Measurements from ENCODE around the gene VAC14.

The VAC14 gene

DNA sequence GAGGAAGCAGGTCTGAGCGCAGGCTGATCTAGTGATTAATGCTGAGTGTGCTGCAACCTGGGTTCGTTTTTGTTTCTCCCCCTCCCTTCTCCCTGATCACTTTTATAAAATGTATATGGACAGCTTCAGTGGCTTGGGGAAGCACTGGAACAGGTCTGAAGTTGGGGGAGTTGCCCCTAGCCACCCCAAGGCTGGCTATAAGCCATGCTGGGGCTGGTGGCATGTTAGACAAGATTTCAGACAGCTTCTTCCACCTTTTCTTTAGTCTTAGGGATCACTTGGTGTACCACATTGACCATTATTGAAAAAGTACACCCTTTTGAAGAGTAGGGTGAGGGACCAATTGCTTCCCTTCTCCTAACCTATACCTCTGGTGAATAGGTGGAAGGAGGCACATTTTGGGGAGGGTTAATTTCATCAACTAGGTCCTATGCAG, 3.8 kb upstream of the VAC14 start:
- DNase-seq (ENCODE audit: low read depth, low spot score), result no peak
- in situ Hi-C loops (cut with HindIII; ENCODE audit: low sequenced_read_pairs), result no loop called here
- TF ChIP-seq CTCF (IDR thresholded peaks at IDR 0.05; ENCODE audit: low read depth, low read length), result no peak
- H3K4me3 ChIP-seq (ENCODE audit: low read depth, low read length), result no peak overlapping the region

- H3K4me3 ChIP-seq (ENCODE audit: low read depth, low read length), result no peak overlapping the region
- TF ChIP-seq CTCF (IDR thresholded peaks at IDR 0.05; ENCODE audit: low read depth, low read length), result no peak
- in situ Hi-C loops (cut with HindIII; ENCODE audit: low sequenced_read_pairs), result no loop called here
- DNase-seq (ENCODE audit: low read depth, low spot score), result peak; percentile 71
These were observed 3.3 kb upstream of the VAC14 start for GRCh38 chr16:70804153-70804733.

- in situ Hi-C loops (cut with HindIII; ENCODE audit: low sequenced_read_pairs), result no loop called here
- H3K4me3 ChIP-seq (ENCODE audit: low read depth, low read length), result no peak overlapping the region
- TF ChIP-seq CTCF (IDR thresholded peaks at IDR 0.05; ENCODE audit: low read depth, low read length), result no peak
- no peak for DNase-seq (ENCODE audit: low read depth, low spot score)
These were observed 2.4 kb upstream of the VAC14 start for GRCh38 chr16:70803319-70803718.

DNA sequence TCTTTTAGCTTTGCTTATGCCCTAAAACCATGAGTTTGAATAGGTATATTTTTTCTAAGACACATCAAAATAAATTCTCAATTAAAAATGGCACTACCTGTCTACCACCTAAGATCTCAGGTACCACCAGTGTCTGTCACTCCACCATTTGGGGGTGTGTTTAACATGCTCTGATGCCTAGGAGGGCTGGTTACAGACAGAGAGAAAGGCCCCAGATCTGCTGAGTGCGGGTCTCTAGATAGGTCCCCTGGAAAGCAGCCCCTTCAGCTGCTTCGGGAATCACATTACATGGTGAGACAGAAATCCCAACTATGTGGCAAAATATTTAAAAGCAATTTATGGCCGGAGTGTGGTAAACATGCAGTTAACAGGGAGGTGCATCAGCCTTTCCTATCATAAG, 653 bp upstream of the VAC14 start:
- no peak for DNase-seq (ENCODE audit: low read depth, low spot score)

GRCh38 chr16:70800311-70800710, 647 bp downstream of the VAC14 start:
- in situ Hi-C loops (cut with HindIII; ENCODE audit: low sequenced_read_pairs), result no loop called here
- H3K4me3 ChIP-seq (ENCODE audit: low read depth, low read length), result peak overlapping the region; percentile 74
- TF ChIP-seq CTCF (IDR thresholded peaks at IDR 0.05; ENCODE audit: low read depth, low read length), result no peak
- DNase-seq (ENCODE audit: low read depth, low spot score), result no peak

More for the DNA sequence above, 653 bp upstream of the VAC14 start:
- no peak for TF ChIP-seq CTCF (IDR thresholded peaks at IDR 0.05; ENCODE audit: low read depth, low read length)
- in situ Hi-C loops (cut with HindIII; ENCODE audit: low sequenced_read_pairs), result no loop called here
- no peak overlapping the region for H3K4me3 ChIP-seq (ENCODE audit: low read depth, low read length)

- TF ChIP-seq CTCF (IDR thresholded peaks at IDR 0.05; ENCODE audit: low read depth, low read length), result no peak
- DNase-seq (ENCODE audit: low read depth, low spot score), result no peak
- in situ Hi-C loops (cut with HindIII; ENCODE audit: low sequenced_read_pairs), result no loop called here
- H3K4me3 ChIP-seq (ENCODE audit: low read depth, low read length), result no peak overlapping the region
These were observed 4.7 kb downstream of the VAC14 start for GRCh38 chr16:70796301-70796700.

Measured in astrocyte of the spinal cord (primary cell).